ENCODE results near the gene CDK19. TPM values are rescaled to one million over a fixed set of nuclear protein-coding genes. Genes with fewer than 3 reads are reported as not detected.
"Not testable (repeated sequence)": the region's sequence is repeated elsewhere in the genome, so short reads cannot be mapped to it uniquely, and the experiment has no call there.

The CDK19 gene
- total RNA-seq, 1 donor from 2014 or later, result 11.0 TPM

DNA sequence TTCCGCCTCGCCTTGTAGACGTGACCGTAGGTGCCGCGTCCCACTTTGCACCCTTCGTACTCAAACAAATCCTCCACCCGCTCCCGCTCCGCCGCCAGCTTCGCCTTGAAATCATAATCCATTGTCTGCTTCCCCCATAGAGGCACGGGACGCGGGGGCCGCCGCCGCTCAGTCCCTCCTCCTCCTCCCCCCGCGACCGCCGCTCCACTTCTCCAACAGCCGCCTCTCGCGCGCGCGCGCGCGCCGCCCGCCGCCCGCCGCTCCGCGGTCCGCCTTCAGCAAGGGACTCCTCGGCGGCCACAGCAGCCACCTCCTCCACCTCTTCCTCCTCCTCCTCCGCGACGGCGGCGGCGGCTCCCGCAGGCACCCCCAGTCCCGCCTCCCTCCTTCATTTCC lies 256 bp downstream of the CDK19 start:
- ATAC-seq, result no peak
- intact Hi-C loops (cut with micrococcal nuclease), result loop anchor here (5.0 kb wide), 1 partner anchor 62 kb away; no protein-coding TSS in a partner anchor
- DNase-seq, result no peak

DNA sequence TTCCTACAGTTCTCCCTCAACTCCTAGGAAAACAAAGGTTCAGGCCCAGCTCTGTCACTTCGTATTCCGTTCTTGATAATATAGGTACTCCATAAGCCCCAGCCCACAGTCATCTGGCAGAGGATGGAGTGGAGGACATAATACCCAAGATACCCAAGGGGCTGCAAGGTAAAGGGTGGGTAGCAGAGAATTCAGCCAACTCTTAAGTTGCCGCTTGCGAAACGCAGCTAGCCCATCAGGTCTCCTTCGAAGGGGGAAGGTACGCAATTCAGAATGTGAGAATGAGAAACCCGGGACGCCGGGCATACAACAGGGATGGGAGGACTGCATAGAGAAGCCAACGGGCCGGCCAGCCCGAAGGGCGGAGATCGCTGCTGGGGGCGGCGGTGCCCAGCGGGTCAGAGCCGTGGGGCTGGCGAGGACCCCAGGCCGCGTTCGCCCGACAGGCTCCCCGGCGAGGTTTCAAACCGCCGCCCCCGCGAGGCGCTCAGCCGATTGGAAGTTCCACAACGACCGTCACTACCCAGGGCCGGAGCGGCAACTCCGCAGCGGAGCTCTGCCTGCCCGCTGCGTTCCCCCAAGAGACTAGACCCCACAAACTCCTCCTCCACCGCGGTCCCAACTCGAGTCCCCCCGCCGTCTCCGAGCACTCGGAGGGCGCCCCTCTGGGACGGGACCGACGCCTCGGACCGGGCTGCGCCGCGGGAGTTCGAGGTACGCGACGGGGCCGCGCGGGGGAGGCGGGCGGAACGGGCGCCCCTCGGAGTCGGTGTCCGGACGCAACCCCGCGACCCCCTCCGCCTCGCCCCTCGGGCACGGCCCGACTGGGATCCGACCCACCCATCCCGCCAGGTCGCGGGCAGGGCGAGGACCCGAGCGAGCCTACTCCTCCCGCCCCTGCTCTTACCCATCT lies 911 bp downstream of the CDK19 start:
- intact Hi-C loops (cut with micrococcal nuclease), result loop anchor here (5.0 kb wide), 1 partner anchor 63 kb away; no protein-coding TSS in a partner anchor
- DNase-seq (peak; percentile 74), ATAC-seq (peak; percentile 30)

DNA sequence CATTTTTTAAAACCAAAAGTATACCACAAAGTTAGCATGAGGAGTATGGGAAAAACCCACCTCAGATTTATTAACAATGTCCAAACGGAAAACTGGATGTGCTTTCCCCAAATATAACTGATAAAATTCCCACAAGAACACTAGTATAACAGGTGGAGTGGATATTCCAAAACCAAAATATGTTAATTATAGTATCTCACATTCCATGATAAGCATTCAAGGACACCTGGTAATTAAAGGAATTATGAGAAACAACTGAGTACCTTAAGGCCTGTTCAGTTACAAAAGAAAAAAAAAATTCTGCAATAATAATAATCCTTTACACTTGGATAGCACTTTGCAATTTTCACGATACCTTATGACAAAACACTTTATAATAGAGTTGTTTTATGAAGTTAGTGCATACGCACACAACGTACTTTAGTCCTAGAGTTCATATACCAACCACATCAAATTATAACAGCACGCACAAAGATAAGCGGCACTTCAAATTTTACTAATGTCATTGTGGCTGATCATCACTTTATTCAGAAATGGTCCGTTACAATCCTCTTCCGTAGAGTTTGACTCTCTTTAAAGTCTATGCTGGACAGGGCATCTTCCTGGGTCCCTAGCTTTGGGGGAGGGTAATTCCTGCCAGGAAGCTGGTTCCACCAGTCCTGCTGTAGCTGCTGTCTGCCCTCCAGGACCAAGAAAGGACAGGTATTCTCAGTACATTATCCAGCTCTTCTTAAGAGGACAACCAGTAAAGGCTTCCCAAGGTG lies 1.7 kb downstream of the CDK19 start:
- DNase-seq, result no peak
- no peak for ATAC-seq
- intact Hi-C loops (cut with micrococcal nuclease), result no loop called here

DNA sequence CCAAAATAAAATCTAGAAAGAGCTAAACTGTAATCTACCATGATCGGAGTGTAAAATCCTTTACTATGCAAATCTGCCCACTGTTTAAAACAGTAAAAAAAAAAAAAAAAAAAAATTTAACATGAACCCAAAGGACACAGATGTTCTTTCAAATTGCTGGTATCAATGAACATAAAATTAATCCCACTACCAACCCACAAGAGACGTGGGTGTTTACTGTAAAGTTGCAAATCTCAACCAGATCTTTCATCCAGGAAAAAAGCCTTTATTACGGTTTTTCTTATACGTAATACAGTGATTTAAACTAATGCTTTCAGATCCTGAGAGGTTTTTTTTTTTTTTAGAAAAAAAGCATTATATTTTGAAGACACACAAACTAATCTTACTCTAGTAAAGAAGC lies 2.5 kb downstream of the CDK19 start:
- ATAC-seq (no peak), DNase-seq (no peak)
- intact Hi-C loops (cut with micrococcal nuclease), result no loop called here

DNA sequence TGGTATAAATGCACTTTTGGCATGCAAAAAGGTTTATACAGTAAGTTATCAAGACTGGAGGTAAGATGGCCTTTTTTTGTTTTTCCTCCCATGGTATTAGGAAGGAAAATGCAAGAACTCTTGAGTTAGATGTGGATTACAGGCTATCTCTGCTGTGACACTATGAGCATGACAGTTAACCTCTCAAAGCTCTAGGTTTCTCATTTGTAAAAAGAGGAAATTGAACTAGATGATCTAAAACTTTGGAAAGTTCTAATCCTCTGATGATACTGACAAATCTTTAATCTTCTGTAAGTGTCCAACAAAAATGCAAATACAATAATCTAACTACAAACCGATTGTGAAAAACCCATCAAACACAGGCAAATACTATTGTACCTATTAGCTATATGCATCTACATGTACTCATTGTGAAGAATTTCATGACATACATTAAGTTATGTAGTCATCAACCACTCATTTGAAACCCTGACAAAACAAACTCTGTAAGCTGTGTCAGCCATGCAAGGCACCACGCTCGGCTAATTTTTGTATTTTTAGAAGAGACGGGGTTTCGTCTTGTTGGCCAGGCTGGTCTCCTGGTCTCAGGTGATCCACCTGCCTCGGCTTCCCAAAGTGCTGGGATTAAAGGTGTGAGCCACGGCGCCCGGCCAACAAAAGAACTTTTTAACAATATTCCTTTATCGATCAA lies 4.2 kb downstream of the CDK19 start:
- ATAC-seq, result no peak
- no peak for DNase-seq
- intact Hi-C loops (cut with micrococcal nuclease), result no loop called here

DNA sequence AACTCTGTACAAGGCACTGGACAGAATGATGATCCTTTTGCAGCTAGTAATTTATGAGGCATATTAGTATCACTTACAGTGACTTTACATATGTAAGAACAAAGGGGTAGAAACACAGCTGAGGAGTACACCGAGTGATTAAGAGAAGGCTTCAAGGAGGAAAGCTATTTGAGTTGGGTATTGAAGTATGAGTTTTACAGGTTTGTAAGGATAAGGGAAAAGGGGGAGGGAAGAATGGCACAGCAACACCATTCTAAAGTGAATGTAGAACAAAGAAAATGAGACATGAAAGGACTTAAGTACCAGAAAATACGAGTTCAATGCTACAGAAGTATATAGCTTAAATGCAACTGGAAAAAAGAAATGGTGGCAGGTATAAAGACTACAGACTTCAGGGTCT lies 5.5 kb downstream of the CDK19 start:
- DNase-seq (no peak), ATAC-seq (no peak)
- intact Hi-C loops (cut with micrococcal nuclease), result no loop called here

DNA sequence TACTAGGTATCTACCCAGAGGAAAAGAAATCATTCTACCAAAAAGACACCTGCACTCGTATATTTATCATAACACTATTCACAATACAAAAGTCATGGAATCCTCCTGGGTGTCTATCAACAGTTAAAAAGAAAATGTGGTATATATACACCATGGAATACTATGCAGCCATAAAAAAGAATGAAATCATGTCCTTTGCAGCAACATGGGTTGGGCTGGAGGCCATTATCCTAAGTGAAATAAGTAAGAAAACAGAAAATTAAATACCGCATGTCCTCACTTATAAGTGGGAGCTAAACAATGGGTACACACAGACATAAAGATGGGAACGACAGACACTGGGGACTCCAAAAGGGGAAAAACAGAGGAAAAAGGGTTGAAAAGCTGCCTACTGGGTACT lies 13.1 kb downstream of the CDK19 start:
- ATAC-seq; DNase-seq; intact Hi-C loops (cut with micrococcal nuclease): not testable (repeated sequence)

DNA sequence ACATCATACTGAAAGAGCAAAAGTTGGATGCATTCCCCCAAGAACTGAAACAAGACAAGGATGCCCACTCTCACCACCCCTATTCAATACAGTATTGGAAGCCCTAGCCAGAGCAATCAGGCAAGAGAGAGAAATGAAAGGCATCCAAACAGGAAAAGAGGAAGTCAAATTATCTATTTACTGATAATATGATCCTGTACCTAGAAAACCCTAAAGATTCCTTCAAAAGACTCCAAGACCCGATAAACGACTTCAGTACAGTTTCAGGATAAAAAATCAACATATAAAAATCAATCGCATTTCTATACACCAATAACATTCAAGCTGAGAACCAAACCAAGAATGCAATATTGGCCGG lies 14.5 kb downstream of the CDK19 start:
- intact Hi-C loops (cut with micrococcal nuclease), result no loop called here
- DNase-seq (no peak), ATAC-seq (no peak)

DNA sequence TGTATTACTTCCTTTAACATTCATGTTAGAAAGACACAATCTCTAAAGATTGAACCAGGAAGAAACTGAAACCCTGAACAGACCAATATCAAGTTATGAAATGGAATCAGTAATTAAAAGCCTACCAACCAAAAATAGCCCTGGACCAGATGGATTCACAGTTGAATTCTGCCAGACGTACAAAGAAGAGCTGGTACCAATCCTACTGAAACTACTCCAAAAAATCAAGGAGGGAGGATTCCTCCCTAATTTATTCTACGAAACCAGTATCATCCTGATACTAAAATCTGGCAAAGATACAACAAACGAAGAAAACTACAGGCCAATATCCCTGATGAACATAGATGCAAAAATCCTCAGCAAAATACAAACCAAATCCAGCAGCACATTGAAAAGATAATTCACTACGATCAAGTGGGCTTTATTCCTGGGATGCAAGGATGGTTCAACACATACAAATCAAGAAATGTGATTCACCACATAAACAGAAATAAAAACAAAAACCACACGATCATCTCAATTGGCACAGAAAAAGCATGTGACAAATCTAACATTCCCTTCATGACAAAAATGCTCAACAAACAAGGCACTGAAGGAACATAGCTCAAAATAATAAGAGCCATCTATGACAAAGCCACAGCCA lies 15.0 kb downstream of the CDK19 start:
- DNase-seq, result no peak
- intact Hi-C loops (cut with micrococcal nuclease), result no loop called here
- no peak for ATAC-seq

DNA sequence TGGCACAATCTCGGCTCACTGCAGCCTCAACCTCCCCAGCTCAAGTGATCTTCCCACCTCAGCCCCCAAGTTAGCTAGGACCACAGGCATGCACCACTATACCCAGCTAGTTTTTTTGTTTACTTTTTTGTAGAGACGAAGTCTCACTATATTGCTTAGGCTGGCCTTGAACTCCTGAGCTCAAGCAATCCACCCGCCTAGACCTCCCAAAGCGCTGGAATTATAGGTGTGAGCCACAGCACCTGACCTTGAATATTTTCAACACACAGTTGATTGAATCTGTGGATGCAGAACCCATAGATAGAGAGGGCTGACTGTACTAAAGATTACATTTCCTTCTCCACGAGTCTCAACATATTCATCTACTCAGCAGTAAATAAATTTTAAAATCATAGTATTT lies 15.6 kb downstream of the CDK19 start:
- intact Hi-C loops (cut with micrococcal nuclease), result no loop called here
- no peak for ATAC-seq
- no peak for DNase-seq

DNA sequence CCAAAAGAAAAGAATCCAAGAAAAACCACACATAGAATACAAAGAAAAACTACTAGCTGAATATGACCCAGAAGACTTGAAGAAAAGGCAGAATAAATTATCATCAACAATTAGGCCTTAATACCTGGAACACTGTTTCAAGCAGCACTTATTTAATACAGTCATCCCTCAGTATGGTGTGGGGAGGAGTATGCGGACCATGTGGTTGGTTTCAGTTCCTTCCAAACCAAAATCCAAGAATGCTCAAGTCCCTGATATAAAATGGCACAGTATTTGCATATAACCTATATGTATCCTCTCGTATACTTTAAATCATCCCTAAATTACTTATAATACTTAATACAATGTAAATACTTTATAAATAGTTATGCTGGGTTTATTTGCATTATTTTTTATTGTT lies 16.1 kb downstream of the CDK19 start:
- intact Hi-C loops (cut with micrococcal nuclease), result no loop called here
- no peak for ATAC-seq
- DNase-seq, result no peak

DNA sequence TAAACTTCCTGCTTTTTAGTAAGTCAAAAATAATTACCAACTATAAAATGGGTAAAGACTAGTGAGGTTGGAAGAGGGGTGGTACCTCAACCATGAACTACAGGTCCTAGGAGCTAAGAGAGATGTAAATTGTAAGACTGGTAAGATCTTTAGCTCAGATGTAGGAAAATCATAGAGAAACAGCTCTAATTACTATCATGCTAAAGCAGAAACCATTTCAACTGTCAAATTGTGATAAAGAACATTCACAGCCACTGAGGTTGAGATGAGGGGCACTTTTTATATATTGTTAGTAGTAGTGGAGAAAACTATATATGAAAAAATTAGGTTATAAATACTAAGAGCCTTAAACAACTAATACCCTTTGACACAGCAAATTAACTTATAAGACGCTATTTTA lies 20.0 kb downstream of the CDK19 start:
- DNase-seq, result no peak
- ATAC-seq, result no peak
- intact Hi-C loops (cut with micrococcal nuclease), result no loop called here

DNA sequence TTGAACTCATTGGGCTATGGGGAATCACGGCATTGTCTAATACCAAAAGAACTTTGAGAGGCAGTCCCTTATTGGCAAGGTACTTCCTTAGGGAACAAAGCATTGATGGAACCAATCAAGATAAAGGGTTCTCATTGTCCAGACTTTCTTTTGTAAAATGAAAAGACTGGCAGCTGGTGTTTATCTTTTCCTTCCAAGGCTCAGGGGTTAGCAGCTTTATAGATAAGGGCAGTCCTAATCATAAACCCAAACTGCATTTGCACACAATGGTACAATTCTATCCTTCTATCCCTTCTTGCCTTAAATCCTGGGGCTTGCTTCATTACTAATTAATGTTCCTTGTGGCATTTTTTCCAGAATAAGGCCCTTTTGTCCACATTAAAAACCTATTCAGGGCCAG lies 28.6 kb downstream of the CDK19 start:
- DNase-seq (no peak), ATAC-seq (no peak)
- intact Hi-C loops (cut with micrococcal nuclease), result no loop called here

DNA sequence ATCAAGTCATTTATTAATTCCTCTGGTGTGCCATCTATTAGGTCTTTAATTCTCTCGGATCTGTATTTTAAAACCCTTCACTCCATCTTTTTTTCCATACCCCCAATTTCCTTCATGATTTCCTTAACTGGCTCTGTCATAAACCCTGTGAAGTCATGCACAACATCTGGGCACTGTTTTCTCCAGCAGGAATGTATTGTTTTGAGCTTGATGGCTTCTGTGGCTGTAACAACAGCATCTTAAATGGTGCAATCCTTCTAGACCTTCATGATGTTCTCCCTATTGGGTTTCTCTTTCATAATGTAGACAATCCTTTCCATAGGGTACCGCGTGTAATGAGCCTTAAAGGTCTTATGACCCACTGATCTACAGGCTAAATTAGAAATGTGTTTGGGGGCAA lies 29.0 kb downstream of the CDK19 start:
- DNase-seq (no peak), ATAC-seq (no peak)
- intact Hi-C loops (cut with micrococcal nuclease), result no loop called here

DNA sequence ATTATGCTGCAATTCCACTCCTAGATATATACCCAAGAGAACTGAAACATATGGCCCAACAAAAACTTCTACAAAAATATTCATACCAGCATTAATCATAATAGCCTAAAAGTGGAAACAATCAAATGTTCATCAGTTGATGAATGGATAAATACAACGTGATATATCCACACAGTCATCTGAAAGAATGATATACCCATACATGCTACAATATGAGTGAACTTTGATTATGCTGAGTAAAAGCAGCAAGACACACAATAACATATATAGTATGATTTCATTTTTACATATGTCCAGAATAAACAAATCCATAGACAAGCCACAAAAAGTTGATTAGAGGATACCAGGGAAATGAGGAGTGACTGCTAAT lies 30.7 kb downstream of the CDK19 start:
- ATAC-seq, result no peak
- no peak for DNase-seq
- intact Hi-C loops (cut with micrococcal nuclease), result no loop called here

DNA sequence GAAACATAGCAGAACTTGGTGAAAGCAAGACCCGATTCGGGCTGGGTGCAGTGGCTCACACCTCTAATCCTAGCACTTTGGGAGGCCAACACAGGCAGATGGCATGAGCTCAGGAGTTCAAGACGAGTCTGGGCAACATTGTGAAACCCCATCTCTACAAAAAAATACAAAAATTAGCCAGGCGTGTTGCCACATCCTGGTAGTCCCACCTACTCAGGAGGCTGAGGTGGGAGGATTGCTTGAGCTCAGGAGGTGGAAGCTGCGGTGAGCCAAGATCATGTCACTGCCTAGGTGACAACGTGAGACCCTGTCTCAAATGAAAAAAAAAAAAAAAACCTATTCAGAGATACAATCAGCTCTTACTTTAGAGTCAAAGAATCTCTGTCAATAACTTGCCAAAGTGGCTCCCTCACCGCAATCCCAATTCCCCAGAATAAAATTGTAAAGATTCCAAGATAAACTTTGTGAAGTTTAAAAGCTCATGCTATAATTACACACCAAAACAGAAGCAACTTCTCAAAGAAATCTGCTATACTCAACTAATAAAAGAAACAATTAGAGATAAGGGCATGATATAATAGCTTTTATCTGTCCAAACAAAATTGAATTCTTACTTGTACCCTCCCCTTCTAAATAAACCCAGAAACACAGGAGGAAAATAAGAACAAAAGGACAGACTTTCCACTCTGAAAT lies 33.6 kb downstream of the CDK19 start:
- no peak for ATAC-seq

DNA sequence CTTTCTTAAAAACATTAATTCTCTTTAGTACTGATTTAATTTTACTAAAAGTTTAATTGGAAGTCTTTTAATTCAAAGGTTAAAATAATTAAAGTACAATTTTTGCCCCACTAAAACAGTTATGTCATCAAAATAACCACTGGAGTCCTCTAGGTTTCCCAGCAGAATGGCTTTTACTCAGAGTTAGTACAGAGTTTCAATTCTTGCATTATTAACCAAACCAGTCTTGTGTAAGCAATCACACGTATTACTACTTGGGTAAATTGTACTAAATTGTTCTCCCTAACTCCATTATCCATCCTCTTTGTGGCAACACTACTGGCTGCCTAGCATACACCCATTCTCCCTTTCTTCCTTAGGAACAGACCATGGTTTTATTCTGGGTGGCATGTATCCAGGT lies 36.9 kb downstream of the CDK19 start:
- no peak for DNase-seq
- intact Hi-C loops (cut with micrococcal nuclease), result no loop called here
- ATAC-seq, result no peak

More for the DNA sequence above, 33.6 kb downstream of the CDK19 start:
- intact Hi-C loops (cut with micrococcal nuclease), result no loop called here
- DNase-seq, result no peak

DNA sequence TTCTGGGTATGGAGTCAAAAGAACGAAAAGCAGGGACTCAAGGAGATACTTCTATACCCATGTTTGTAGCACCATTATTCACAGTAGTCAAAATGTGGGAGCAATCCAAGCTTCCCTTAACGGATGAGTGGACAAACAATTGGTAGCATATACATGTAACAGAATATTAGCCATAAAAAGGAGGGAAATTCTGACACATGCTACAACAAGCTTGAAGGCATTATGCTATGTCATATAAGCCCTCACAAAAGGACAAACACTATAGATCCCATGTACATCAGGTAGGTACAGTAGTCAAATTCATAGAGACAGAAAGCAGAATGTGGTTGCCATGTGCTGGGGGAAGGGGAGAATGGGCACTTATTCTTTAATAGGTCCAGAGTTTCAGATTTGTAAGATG lies 37.6 kb downstream of the CDK19 start:
- DNase-seq (no peak), ATAC-seq (no peak)
- intact Hi-C loops (cut with micrococcal nuclease), result no loop called here

DNA sequence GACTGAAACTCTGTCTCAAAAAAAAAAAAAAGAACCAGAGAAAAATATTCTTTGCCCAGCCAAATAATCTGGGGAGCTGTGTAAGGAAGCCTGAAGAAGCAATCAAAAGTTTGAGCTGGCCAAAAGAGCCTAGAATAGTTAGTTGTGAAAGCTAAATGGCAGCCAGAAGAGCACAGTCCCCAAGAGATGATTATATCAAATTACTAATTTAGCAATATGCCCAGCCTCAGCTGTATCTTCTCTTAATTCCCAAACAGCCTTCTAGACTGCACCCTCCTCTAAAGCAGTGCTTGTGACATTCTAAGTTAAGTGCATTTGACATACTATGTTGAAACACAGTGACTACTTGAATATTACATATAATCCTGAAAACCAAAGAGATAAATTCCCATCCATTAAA lies 38.9 kb downstream of the CDK19 start:
- DNase-seq (no peak), ATAC-seq (no peak)
- intact Hi-C loops (cut with micrococcal nuclease), result no loop called here
